HL-60 (cell line): ENCODE results near the gene TBC1D7.

Experiments used
- TF ChIP-seq, protein P1 (sequence below): IDR thresholded peaks from 2 replicates; pipeline ENCODE4 v1.6.1; 2012; ENCODE audit warnings: low read depth; ENCODE audit not compliant: insufficient replicate concordance
- TF ChIP-seq, protein P2 (sequence below): IDR thresholded peaks from one replicate; pipeline ENCODE4 v1.5.1; 2011; ENCODE audit warnings: low read length, control low read depth, inconsistent platforms; ENCODE audit not compliant: insufficient read depth

DNA sequence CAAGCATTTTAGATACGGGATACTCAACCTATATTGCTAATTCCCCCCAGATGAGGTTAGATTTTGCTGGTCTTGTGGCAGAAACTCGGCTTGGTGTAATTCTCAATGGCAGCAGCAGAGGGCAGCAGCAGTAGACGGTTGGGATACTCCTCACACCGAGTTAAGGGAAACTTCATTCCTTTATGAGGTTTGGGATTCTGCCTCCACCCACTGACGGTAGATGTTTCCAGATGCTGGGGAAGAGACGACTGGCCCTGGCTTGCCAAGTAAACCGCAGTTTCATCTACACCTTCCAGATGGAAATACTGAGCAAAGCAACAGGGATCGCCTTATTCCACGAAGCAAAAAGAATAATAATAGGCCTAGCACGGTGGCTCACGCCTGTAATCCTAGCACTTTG lies 8.2 kb upstream of the TBC1D7 start:
- TF ChIP-seq, protein P1, sequence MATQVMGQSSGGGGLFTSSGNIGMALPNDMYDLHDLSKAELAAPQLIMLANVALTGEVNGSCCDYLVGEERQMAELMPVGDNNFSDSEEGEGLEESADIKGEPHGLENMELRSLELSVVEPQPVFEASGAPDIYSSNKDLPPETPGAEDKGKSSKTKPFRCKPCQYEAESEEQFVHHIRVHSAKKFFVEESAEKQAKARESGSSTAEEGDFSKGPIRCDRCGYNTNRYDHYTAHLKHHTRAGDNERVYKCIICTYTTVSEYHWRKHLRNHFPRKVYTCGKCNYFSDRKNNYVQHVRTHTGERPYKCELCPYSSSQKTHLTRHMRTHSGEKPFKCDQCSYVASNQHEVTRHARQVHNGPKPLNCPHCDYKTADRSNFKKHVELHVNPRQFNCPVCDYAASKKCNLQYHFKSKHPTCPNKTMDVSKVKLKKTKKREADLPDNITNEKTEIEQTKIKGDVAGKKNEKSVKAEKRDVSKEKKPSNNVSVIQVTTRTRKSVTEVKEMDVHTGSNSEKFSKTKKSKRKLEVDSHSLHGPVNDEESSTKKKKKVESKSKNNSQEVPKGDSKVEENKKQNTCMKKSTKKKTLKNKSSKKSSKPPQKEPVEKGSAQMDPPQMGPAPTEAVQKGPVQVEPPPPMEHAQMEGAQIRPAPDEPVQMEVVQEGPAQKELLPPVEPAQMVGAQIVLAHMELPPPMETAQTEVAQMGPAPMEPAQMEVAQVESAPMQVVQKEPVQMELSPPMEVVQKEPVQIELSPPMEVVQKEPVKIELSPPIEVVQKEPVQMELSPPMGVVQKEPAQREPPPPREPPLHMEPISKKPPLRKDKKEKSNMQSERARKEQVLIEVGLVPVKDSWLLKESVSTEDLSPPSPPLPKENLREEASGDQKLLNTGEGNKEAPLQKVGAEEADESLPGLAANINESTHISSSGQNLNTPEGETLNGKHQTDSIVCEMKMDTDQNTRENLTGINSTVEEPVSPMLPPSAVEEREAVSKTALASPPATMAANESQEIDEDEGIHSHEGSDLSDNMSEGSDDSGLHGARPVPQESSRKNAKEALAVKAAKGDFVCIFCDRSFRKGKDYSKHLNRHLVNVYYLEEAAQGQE = no peak
- TF ChIP-seq, protein P2, sequence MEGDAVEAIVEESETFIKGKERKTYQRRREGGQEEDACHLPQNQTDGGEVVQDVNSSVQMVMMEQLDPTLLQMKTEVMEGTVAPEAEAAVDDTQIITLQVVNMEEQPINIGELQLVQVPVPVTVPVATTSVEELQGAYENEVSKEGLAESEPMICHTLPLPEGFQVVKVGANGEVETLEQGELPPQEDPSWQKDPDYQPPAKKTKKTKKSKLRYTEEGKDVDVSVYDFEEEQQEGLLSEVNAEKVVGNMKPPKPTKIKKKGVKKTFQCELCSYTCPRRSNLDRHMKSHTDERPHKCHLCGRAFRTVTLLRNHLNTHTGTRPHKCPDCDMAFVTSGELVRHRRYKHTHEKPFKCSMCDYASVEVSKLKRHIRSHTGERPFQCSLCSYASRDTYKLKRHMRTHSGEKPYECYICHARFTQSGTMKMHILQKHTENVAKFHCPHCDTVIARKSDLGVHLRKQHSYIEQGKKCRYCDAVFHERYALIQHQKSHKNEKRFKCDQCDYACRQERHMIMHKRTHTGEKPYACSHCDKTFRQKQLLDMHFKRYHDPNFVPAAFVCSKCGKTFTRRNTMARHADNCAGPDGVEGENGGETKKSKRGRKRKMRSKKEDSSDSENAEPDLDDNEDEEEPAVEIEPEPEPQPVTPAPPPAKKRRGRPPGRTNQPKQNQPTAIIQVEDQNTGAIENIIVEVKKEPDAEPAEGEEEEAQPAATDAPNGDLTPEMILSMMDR = peak; percentile 88
